Measurements from ENCODE around the gene TUBA8.
"Not testable (repeated sequence)": the region's sequence is repeated elsewhere in the genome, so short reads cannot be mapped to it uniquely, and the experiment has no call there.

The TUBA8 gene

DNA sequence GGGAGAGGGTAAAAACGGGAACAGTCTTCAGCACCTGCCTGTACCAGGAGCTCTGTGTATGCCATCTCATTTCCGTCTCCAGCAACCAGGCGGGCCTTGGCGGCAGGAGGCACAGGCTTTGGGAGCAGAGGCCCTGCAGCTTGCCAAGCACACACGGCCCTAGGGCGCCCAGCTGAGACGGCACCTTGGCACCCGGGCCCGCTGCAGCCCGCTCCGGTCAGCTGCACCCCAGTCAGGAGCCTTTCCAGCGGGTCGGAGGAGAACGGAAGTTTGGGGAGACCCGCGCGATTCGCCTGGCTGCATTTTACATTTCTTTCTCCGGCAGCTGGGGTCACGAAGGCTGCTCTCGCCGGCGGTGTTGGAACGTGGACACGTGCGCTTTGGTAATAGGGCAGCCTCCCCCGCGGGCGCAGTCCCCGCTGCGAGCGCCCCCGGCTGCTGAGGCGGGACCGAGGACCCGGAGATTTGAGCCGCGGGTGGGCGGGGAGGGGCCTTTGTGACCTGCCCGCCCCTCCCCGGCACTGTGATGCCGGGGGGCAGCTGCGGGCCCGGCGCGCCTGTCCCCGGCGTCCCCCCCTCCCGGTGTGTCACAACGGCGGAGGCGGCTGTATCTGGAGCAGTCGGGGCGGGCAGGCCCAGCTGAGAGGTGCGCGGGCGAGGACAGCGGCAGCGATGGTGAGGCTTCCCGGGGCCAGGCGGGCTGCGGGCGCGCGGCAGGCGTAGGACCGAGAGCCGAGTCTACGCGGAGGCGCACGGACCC is at the start of gene TUBA8:
TSS of gene TUBA8 (plus strand) at position 616 of the 760 bp plus-strand sequence. CDS start at position 673, 57 bp downstream.
- DNase-seq, result no peak

DNA sequence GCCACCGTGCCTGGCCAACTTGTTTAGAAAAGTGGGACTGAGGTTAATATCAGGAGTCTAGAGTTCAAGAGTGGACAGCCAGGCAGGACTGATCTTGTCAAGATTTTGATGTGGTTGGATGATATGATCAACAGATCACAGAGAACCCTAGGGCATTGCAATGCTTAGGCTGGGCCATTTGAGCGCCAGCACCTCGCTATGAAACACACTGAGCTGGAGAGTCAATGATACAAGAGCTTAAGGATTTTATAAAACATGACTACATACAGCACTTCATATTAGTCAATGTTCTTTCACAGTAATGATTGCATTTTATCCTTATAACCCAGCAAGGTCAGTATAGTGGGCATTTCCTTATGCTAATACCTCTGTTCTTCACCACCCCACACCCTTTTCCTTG is 48.2 kb upstream of the TUBA8 start:
- DNase-seq, result no peak

DNA sequence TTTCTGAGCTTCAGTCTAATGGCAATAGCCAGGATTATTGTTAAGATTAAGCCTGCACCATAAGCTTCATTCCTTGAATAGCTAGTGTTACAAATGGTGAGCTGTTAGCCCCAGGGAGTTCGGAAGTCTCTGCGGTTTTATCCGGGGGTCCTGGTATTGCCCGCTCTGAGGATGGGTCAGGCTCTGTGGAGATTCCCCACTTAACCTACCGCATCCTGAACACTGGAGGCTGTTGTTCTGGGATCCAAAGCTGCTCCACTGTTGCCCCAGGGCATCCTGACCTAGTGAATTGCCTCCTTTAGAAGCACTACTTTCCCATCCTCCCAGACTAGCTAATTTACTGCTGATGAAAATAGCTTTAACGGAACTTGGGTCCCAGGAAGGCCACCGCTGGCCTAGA is 47.3 kb upstream of the TUBA8 start:
- DNase-seq, result no peak

DNA sequence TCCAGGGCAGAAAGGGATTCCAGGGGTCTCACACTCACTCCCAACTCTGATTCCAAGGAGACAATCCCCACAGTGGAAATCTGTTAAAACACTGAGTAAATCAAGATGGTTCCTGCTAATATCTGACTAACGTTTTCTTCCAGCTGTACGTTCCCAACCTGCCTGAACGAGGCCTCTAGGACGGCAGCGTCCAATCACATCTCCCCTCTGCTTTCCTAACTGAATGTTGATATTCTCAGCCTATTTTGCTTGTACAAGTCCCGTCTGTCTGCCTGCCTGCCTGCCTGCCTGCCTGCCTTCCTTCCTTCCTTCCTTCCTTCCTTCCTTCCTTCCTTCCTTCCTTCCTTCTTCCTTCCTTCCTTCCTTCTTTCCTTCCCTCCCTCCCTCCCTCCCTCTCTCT is 46.9 kb upstream of the TUBA8 start:
- not testable (repeated sequence) for DNase-seq

DNA sequence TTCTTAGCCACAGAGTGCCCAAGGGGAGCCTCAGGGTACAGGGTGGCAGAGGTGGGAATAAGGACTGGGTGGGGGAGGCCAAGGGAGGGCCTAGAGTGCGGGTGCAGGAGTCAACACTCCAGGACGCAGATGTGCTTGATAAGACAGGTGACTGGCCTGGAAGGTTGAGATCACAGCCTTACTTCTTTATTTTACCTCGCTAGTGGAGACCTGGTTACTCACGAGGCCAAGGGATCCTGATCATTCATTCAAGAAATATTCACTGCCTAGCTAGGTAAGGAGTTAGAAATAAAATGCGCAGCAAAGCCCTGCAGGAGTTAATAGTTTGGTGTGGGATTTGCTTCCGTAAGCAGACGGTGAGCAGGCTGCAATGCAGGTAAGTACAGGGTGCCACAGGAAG is 46.0 kb upstream of the TUBA8 start:
- no peak for DNase-seq

DNA sequence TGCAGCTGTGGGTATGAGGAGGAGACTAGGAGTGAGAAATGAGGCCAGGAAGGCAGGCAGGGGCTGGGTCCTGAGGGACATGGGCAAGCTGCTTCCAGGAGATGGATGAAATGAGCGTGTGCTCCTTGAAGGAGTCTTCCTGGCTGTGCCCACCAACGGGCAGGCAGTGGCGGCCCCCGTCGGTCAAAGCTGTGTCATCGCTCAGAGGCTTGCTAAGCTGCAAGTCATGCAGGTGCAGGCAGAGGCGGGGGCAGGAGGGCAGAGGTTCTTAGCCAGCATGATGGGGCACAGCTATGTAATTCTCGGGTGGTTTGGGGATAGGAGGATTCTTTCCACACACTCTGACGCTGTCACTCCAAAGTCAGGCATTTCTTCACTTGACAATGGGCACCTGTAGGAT is 45.4 kb upstream of the TUBA8 start:
- no peak for DNase-seq

DNA sequence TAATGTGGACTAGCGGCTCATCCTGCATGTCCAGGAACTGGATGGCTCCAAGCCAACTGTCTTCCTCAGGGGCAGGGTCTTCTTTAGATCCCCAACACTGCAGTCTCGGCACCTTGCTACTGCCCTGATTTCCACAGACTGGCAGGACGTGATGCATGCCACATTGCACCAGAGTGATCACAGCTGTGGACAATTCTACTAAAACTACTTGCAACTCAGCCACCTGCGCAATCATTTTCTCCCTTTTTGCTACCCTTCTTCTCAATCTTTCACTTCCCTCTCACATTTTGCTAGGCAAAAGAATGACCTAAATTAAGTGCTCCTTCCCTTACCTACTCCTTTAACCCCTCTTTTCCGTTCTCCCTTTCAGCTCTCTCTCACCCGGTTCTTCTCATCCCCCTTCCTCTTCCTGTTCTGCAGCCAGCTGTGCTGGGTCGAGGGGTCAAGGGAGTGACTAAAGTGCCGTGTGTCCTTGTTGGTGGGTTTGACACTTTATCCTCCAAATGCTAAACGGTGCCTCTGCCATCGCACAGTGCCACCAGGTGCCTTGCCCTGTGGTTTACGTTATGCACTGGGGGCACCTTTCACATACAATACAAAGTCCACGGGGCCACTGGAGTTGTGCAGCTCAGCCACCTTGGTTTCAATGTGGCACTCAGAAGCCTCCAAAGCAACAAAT is 44.3 kb upstream of the TUBA8 start:
- DNase-seq, result no peak

DNA sequence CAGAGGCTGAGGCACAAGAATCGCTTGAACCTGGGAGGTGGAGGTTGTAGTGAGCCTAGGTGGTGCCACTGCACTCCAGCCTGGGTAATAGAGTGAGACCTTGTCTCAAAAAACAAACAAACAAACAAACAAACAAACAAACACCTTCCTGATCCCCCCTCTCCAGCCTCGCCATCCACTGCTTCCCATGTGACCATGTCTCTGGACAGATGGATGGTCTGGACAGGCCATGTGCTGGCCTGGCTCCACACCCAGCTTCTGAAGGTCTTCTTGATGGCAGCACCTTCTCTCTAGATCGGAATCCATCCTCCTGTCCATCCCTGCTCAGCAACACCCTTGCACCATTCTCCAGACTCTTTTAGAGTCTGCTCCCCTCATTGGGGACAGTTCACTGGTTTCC is 43.5 kb upstream of the TUBA8 start:
- DNase-seq, result no peak

DNA sequence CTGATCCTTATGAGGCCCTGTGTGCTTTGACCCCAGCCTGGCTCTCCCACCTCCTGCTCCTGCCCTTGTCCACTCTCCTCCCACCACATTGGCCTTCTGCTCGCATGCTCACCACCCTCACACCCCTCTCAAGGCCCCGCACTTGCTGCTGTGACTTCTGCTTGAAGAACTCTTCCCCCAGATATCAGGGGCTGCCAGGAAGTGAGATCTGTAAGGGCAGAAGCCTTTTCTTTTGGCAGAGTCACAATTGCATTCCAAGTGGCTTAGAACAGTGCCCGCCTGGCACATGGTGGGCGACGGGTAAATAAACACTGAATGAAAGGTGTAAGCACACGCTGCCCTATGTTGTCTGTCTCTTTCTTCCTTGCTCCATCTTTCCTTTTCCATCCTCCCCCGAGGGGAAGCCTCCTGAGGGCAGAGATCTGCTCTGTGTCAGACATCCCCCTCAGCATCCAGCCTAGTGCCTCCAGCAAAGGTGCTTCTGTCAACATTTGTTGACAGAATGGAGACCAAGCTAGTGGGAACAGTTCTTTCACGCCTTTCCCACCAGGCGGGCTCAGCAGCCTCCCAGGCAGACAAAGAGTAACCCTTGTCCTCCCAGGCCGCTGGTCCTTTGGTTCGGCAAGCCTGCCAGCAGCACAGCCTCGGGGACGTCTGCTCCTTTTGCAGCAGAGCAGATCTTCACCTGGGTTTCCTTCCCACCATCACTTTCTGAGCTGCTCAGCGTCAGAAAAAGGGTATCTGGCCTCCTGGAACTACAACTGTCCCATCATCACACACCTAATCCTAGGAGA is 42.9 kb upstream of the TUBA8 start:
- no peak for DNase-seq

DNA sequence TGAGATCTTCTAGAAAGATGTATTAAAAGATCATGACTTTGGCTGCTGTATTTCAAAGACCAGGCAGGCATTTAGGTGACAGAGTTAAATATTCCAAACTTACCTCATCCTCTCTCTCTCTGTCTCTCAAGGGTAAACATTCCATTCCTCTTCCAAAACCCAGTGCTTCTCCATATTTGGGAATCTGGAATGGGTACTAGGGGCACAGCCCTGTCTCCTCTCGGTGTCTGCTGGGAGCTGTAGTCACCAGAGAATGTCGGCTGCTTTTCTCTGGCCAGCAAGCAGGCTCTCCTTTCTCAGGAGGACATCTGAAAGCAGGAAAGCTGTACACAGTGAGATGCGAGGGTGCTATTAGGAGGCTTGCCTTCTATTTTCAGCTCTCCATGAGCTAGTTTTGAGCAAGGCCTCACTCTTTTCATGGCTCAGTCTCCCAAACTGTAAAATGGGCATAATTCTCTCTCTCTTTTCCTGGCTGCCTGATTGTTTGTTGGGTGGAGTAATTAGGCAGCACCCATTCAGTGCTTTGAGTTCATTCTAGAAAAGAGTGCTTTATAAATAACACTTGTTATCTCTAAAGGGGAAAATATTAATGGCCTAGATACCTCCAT is 42.1 kb upstream of the TUBA8 start:
- no peak for DNase-seq

DNA sequence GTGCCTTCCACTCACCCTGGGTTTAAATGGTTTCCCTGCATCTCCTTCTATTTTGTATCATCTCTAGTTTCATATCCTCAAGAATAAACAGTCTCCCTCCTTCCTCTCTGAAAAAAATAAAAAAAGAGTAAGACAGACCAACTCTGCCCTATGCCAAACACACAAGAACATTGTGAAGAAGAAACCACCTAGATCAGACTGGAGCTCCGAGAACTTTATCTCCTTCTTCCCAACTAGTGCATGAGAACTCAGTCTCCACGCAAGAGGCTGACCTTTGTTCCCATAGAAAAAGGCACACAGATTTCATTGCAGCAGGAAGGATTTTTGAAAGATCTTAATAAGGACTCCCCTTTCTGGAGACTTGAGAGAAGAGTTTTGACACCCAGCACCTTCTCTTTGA is 41.6 kb upstream of the TUBA8 start:
- DNase-seq, result no peak

DNA sequence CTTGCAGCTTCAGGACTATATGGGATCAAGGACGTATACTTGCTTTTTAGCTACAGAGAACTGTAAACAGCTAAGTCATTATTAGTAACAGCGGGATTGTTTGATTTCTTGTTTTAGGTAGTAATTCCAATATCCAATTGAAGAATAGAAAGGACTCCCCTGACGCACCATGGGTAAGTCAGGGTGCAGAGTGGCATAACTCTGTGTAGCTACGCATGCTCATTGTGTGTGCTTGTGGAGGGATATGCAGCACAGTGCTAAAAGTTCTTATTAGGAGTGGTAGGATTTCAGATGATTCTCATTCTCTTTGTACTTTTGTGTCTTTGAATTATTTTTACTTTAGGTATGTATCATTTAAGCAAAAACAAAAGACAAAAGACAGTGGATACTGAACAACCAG is 40.6 kb upstream of the TUBA8 start:
- no peak for DNase-seq

DNA sequence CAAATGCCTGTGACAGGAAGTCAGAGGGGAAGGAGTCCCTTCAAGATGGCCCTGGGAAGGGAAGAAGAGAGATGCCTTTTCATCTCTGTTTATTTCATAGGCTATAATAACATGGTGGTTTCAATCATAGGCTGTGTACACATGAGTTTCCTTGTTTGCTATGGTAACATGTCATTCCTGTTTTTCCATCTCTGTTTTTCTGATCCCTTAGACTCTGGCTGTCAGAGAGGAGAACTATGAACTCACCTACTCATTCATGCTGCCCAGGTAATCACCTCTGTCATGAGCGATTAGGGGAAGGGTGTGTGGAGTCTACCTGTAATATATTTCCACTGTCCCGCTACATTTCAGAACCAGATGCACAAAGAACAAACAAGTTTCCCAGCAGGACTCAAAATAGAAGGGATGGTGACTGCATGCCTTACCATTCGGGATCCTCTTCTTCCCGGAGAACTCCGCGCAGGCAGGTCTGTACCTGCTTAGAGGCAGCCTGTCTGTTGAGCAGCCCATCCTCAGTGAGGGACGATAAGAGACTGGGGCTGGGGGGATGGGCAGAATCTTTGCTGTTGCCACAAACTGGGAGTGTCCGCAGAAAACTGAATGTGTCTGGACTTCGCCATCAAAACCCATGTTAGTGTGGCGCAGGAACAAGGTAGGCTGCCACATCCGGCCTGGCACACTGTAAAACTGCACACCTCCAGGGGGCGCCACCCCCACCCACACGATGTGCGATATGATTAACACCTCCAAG is 39.9 kb upstream of the TUBA8 start:
- DNase-seq, result no peak

DNA sequence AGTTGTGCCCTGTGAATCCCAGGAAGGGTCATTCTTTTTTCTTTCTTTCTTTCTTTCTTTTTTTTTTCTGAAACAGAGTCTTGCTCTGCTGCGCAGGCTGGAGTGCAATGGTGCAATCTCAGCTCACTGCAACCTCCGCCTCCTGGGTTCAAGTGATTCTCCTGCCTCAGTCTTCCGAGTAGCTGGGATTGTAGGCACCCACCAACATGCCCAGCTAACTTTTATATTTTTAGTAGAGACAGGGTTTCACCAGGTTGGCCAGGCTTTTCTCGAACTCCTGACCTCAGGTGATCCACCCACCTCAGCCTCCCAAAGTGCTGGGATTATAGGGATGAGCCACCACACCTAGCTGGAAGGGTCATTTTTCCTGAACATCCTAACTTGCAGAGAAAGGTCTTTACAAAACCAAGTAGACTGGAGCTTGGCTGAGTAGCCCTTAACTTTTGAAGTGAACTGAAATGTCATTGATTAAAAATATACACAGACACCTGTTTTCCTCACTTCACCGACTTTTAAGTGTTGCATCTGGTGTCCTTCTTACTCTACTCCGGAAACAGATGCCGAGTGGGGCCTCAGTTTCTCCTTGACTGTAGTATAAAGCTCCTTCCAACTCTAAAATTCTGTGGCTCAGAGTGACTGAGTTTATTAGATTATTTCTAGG is 39.2 kb upstream of the TUBA8 start:
- DNase-seq, result not testable (repeated sequence)

DNA sequence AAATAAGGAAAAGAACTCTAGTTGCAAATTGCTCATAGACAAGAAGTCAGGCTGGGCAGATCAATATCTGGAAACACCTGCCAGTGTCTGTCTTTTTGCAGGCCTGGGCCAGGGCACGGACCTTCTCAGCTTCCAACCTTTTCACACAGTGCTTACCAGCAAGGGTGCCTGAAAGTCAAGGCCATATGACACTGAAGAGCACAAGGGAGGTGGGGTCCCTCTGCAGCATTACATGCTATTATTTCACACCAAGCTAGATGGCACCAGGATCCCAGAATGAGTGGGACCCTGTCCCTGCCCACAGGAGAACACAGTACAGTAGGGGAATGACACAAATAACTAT is 38.7 kb upstream of the TUBA8 start:
- DNase-seq, result no peak

DNA sequence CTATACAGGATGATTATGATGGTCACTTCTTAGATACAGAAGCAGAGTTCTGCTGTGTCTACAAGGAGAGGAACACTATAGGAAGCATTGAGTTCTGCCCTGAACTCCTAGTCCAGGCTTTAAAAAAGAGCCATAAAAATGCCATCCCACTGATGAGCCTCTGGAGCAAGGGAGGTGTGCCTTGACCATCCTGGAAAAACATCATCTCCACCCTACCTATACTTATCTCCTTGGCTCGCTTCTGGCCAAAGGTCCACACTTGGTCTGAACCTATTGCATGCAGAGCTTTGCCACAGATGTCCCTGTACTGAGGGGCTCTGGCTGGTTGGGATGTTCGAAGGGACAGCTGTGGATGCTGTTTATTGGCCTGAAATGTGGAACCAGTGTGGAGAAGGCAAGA is 37.1 kb upstream of the TUBA8 start:
- DNase-seq, result no peak

DNA sequence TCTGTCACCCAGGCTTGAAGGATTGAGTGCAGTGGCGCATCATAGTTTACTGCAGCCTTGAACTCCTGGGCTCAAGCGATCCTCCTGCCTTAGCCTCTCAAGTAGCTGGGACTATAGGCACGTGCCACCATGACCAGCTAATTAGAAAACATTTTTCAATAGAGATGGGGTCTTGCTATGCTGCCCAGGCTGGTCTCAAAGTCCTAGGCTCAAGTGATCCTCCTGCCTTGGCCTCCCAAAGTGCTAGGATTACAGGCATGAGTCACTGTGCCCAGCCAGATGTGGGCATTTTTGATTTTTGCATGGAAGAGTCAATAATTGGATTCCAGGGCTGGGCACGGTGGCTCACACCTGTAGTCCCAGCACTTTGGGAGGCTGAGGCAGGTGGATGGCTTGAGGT is 36.7 kb upstream of the TUBA8 start:
- not testable (repeated sequence) for DNase-seq

DNA sequence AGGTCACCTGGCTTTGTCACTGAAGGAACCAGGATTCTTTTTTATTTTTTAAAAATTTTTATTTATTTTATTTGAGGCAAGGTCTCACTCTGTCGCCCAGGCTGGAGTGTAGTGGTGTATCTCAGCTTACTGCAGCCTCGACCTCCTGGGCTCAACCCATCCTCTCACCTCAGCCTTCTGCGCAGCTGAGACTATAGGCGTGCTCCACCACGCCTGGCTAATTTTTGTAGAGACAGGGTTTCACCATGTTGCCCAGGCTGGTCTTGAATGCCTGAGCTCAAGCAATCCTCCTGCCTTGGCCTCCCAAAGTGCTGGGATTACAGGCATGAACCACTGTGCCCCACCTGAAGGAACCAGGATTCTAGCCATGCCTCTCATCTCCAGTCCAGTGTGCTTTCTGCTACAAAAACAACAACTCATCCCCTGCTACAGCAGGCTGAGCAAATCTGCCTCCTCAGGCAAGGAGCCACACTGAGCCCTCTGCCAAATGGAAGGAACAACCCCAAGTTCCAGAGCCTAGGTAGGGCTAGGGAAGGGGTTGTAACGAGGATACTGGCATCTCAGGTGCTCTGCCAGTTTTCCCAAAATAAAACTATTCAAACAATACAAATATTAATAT is 35.4 kb upstream of the TUBA8 start:
- DNase-seq, result no peak

DNA sequence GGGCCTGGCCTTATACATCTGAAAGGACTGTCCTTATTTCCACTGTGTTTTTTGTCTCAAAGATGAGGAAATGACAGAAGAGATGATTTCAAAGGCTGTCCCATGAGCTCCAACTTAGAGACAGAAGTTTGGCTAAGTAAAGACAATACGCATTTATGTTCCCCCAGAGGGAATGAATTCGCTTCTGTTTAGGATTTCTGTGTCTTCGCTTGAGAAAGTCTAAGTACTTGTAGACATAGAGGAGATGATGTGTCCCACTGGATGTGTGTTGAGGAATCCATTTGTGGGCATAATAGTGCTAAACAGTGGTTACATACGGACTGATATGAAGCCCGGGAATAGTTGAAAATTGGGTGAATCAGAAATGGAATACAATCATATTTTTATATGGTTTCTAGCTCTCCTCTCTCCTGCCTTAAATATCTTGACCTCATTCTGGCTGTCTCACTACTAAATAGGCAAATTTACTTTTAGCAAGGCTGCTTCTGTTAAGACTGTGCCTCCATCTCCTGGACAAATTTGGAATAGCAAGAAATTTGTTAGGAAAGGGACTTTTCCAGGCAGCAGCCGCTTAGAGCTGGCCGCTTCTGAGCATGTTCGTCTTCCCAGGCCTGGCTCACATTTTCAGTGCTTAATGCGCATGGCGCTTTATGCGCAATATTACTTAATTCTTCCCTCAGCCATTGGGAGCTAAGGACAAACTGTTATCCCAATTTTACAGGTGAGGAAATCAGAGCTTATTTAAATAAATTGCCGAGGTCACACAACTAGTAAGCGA is 34.7 kb upstream of the TUBA8 start:
- DNase-seq, result peak; percentile 96

DNA sequence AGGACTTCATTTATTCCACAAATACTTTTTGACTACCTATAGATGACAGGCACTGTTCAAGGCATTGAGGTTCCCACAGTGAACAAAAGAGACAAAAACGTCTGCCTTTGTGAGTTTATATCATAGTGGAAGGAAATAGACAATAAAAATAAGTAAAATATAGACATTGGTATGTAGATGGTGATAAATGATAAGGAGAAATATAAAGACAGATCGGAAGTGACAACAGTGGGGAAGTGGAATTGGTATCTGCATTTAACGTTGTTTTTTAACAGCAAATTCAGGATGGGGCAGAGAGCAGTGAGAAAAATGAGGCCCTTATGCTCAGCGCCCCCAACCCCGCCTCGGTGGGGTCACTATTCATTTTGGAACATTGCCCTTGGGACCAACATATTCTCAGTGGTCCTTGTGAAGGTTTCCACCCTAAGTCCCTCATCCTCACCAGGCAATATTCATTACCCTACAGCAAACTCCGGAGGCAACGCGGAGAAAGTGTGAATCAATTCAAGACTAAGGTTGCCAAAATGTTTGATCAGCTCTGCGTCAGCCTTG is 33.4 kb upstream of the TUBA8 start:
- DNase-seq, result no peak

Data from OCI-M1 (cell line).